A549 (cell line): ENCODE measurements around the gene CELF2. TPM values are rescaled to one million over a fixed set of nuclear protein-coding genes. Genes with fewer than 3 reads are reported as not detected.

Experiments
- ATAC-seq, 2 experiments: fragments of 200-7000 bp in 1 of 2; fragments of >200 bp in 1 of 2; cut with Nextera tagmentation in 1 of 2; cut with Tn5 transposase in 1 of 2; 3 replicates each; pipeline versions ENCODE4 v1.8.0 to v1.9.1; 2018 to 2020; ENCODE audit warnings: mild to moderate bottlenecking in 1 of 2, moderate library complexity in 1 of 2
- CTCF ChIA-PET: fragments of 300-600 bp; sonication (Branson Sonifier 250); formaldehyde crosslinking; extraction: SDS; loops from one replicate; lab custom pipeline; 2021; ENCODE audit warnings: antibody characterized with exemption, inconsistent platforms; lab: Yijun Ruan, JAX
- POLR2A ChIA-PET: fragments of 350-600 bp; formaldehyde crosslinking; extraction: SDS; loops from one replicate; lab custom pipeline; 2021; ENCODE audit warnings: antibody characterized with exemption, inconsistent platforms; lab: Yijun Ruan, JAX
- DNase-seq, 2 experiments: peaks; one replicate each; pipeline versions ENCODE4 v3.0.0 to v3.0.0-alpha.2; 2011 to 2016; ENCODE audit warnings: low read depth in 1 of 2, low spot score in 1 of 2
- FAIRE-seq: peaks from 2 replicates; lab custom pipeline; 2011; peaks lifted over from hg19 to GRCh38; lab: Jason Lieb, UNC
- H3K27ac ChIP-seq, 2 experiments: fragments of >200 bp; sonication (Bioruptor Twin); formaldehyde crosslinking; 3 replicates each; pipeline ENCODE4 v1.5.1; 2016 to 2017
- H3K4me1 ChIP-seq: fragments of >200 bp; sonication (Bioruptor Twin); formaldehyde crosslinking; 3 replicates; pipeline ENCODE4 v1.6.1; 2016
- H3K4me2 ChIP-seq: fragments of >200 bp; sonication (Bioruptor Twin); formaldehyde crosslinking; 3 replicates; pipeline ENCODE4 v1.6.1; 2016
- H3K4me3 ChIP-seq: fragments of >200 bp; sonication (Bioruptor Twin); formaldehyde crosslinking; 3 replicates; pipeline ENCODE4 v1.5.1; 2016
- H3K9me3 ChIP-seq: fragments of >200 bp; sonication (Bioruptor Twin); formaldehyde crosslinking; 3 replicates; pipeline ENCODE4 v1.6.1; 2016
- CEBPB ChIP-seq, 2 experiments: fragments of >200 bp in 1 of 2; sonication (Bioruptor Twin) in 1 of 2; formaldehyde crosslinking in 1 of 2; IDR thresholded peaks; 2 replicates each; pipeline ENCODE4 v1.6.1; 2012 to 2016
- EHF ChIP-seq: fragments of 250-450 bp; sonication (Bioruptor Pico); IDR thresholded peaks from 2 replicates; pipeline ENCODE4 v1.5.0; 2020; ENCODE audit warnings: mild to moderate bottlenecking
- EHMT2 ChIP-seq: fragments of 200-600 bp; sonication (generic); IDR thresholded peaks from 2 replicates; pipeline ENCODE4 v1.6.1; 2016; ENCODE audit warnings: antibody characterized with exemption, low read depth, mild to moderate bottlenecking, moderate library complexity
- EP300 ChIP-seq, 2 experiments: fragments of >200 bp; sonication (Bioruptor Twin); formaldehyde crosslinking; IDR thresholded peaks; 2 replicates in 1 of 2; 3 replicates in 1 of 2; pipeline ENCODE4 v1.6.1; 2016 to 2017
- FOXS1 ChIP-seq: fragments of 250-450 bp; sonication (Bioruptor Pico); IDR thresholded peaks from 2 replicates; pipeline ENCODE4 v1.5.0; 2020; ENCODE audit warnings: mild to moderate bottlenecking, moderate library complexity
- HDAC2 ChIP-seq: fragments of 200-600 bp; sonication (generic); IDR thresholded peaks from 2 replicates; pipeline ENCODE4 v1.6.1; 2016
- HOXB13 ChIP-seq: fragments of 250-450 bp; sonication (Bioruptor Pico); IDR thresholded peaks from 2 replicates; pipeline ENCODE4 v1.5.0; 2020; ENCODE audit warnings: low read depth, mild to moderate bottlenecking, moderate library complexity
- MYC ChIP-seq: IDR thresholded peaks from 2 replicates; pipeline ENCODE4 v1.6.1; 2012; ENCODE audit warnings: mild to moderate bottlenecking, inconsistent platforms, low read length, improper control_type of control experiment, borderline replicate concordance
- NFE2L2 ChIP-seq: fragments of 150-350 bp; conservative IDR thresholded peaks from 2 replicates; pipeline ENCODE4 v1.6.1; 2014; ENCODE audit warnings: low read length
- PHF8 ChIP-seq: fragments of 200-600 bp; sonication (generic); IDR thresholded peaks from 2 replicates; pipeline ENCODE4 v1.6.1; 2016; ENCODE audit warnings: low read depth, mild to moderate bottlenecking, antibody characterized with exemption, moderate library complexity, borderline replicate concordance
- RFX5 ChIP-seq: fragments of 450-650 bp; IDR thresholded peaks from 2 replicates; pipeline ENCODE4 v1.7.1; 2014; ENCODE audit warnings: antibody characterized with exemption, mild to moderate bottlenecking, moderate library complexity
- SMC3 ChIP-seq: fragments of >200 bp; sonication (Bioruptor Twin); formaldehyde crosslinking; IDR thresholded peaks from 3 replicates; pipeline ENCODE4 v1.6.1; 2018; ENCODE audit warnings: inconsistent platforms
- ZC3H11A ChIP-seq: fragments of 450-650 bp; IDR thresholded peaks from 2 replicates; pipeline ENCODE4 v1.6.1; 2014; ENCODE audit warnings: antibody characterized with exemption, mild to moderate bottlenecking
- ZSCAN20 ChIP-seq: fragments of 250-450 bp; sonication (Bioruptor Pico); IDR thresholded peaks from 2 replicates; pipeline ENCODE4 v1.8.0; 2022; ENCODE audit warnings: mild to moderate bottlenecking, moderate library complexity
- WGBS: methylation state at CpG from one replicate; pipeline ENCODE4 v1.1.6; 2017; ENCODE audit errors: missing lambda C conversion rate; 5-methylcytosine and 5-hydroxymethylcytosine counted together
- polyA plus RNA-seq, 4 experiments: library from polyadenylated mRNA; depleted of rRNA in 3 of 4; stranded (reverse); fragments of >200 nt; fragmentation: RNase III in 1 of 4; extraction: RNeasy Plus Mini Kit Qiagen cat#74134 plus additional on column Dnase treatment in 1 of 4; gene quantifications; 2 replicates in 3 of 4; 3 replicates in 1 of 4; pipeline ENCODE4 v1.2.3, GENCODE V29; 2011 to 2017
- TF ChIP-seq, protein P1 (sequence below): fragments of >200 bp; sonication (Bioruptor Twin); formaldehyde crosslinking; IDR thresholded peaks from 3 replicates; pipeline ENCODE4 v1.6.1; 2016
- TF ChIP-seq, protein P2 (sequence below): fragments of >200 bp; sonication (Bioruptor Twin); formaldehyde crosslinking; IDR thresholded peaks from 3 replicates; pipeline ENCODE4 v1.5.1; 2016
- TF ChIP-seq, protein P3 (sequence below): IDR thresholded peaks from 2 replicates; pipeline ENCODE4 v1.6.1; 2012; ENCODE audit warnings: low read depth, borderline replicate concordance
- TF ChIP-seq, protein P4 (sequence below): fragments of 250-450 bp; sonication (Bioruptor Pico); IDR thresholded peaks from 2 replicates; pipeline ENCODE4 v1.5.0; 2021; ENCODE audit warnings: mild to moderate bottlenecking, moderate library complexity, borderline replicate concordance
- TF ChIP-seq, protein P5 (sequence below): fragments of 450-650 bp; IDR thresholded peaks from 2 replicates; pipeline ENCODE4 v1.6.1; 2014; ENCODE audit warnings: antibody characterized with exemption

Gene CELF2
- polyA plus RNA-seq, 2 of the 4 experiments (the other 2 are of a cell fraction), result 0.01 to 0.03 TPM

DNA sequence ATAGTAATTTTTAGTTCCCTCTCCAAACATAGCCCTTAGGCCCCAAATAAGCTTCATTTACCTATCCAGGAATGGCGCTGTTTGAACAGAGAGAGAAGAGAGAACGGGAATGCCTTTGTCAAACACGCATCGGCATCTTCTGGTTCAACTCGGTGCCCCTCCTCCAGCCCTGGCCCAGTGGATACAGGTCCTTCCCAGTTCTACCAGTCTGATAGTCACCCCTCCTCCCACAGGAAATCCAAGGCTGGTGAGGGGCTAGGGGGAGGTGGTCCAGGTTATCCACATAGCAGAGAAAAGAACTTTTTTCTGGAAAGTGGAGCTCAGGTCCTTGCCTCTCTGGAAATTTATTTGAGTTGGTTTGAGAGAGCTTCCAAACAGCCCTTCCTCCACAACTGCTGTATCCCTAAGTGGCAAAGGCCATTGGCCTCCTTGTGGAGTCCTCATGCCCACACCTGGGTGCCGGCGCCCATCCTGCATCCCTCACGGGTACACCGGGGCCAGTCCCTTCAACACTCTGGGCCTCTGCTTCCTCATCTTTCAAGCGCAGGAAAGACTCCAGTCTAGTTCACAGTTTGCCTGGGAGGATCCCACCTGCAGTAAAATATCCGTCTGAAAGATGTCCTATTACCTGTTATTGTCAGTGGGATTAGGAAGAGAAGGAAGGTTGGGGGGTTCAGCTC, 287.4 kb downstream of the CELF2 start (continued):
- TF ChIP-seq, protein P1, sequence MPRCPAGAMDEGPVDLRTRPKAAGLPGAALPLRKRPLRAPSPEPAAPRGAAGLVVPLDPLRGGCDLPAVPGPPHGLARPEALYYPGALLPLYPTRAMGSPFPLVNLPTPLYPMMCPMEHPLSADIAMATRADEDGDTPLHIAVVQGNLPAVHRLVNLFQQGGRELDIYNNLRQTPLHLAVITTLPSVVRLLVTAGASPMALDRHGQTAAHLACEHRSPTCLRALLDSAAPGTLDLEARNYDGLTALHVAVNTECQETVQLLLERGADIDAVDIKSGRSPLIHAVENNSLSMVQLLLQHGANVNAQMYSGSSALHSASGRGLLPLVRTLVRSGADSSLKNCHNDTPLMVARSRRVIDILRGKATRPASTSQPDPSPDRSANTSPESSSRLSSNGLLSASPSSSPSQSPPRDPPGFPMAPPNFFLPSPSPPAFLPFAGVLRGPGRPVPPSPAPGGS, result no peak
- TF ChIP-seq RFX5, result no peak
- TF ChIP-seq MYC, result no peak
- TF ChIP-seq ZC3H11A, result no peak

DNA sequence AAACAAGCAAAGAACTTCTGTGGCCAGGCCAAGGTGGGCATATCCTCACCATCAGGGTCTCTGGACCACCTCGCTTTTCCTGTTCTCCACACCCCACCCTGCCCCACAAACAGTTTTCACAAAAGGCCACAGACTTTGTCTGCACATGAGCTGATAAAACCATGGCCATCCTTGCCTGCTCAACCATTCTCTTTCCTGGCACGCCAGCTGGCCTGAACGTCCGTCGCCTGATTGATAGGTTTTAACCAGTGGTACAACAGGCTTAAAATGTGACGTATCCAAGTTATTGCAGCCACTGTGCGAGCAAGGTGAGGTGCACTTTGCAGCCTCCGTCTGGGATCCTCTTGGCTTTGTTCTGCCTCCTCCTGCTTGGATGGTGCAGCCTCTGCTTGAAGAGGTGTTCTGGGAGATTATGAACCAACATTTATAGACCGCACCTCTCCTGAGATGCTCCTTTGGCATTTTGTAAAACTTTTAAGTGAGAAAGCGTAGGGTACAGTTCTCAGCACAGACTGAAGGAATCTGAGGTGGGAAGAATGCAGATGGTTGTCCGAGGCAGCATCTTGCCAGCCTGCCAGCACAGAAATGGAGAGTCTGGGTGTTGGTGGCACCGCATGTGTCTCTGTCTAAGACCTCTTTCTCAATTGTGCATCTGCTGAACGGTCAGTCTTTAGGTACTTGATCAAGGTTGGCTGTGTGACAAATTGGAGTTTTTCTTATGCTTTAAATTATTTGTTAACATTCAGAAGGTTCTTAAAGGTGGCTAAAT, 288.3 kb downstream of the CELF2 start:
- TF ChIP-seq CEBPB (IDR thresholded peaks at IDR 0.05), result no peak
- TF ChIP-seq, protein P2, sequence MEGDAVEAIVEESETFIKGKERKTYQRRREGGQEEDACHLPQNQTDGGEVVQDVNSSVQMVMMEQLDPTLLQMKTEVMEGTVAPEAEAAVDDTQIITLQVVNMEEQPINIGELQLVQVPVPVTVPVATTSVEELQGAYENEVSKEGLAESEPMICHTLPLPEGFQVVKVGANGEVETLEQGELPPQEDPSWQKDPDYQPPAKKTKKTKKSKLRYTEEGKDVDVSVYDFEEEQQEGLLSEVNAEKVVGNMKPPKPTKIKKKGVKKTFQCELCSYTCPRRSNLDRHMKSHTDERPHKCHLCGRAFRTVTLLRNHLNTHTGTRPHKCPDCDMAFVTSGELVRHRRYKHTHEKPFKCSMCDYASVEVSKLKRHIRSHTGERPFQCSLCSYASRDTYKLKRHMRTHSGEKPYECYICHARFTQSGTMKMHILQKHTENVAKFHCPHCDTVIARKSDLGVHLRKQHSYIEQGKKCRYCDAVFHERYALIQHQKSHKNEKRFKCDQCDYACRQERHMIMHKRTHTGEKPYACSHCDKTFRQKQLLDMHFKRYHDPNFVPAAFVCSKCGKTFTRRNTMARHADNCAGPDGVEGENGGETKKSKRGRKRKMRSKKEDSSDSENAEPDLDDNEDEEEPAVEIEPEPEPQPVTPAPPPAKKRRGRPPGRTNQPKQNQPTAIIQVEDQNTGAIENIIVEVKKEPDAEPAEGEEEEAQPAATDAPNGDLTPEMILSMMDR, result no peak
- TF ChIP-seq, protein P3, sequence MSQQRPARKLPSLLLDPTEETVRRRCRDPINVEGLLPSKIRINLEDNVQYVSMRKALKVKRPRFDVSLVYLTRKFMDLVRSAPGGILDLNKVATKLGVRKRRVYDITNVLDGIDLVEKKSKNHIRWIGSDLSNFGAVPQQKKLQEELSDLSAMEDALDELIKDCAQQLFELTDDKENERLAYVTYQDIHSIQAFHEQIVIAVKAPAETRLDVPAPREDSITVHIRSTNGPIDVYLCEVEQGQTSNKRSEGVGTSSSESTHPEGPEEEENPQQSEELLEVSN, result no peak
- no peak for TF ChIP-seq EHMT2
- no peak for TF ChIP-seq HDAC2
- no peak for TF ChIP-seq MYC
- TF ChIP-seq NFE2L2, result no peak
- ChIA-PET POLR2A (no interaction called here), CTCF (interaction anchor here (1.1 to 1.4 kb wide), 2 partner anchors 9 to 14 kb away, joined by 3 to 4 read pairs; no protein-coding TSS in a partner anchor)
- DNase-seq (no peak), ATAC-seq (no peak), FAIRE-seq (no peak)
- H3K4me3 ChIP-seq, result no peak overlapping the region
- no peak overlapping the region for H3K27ac ChIP-seq
- H3K9me3 ChIP-seq, result 0 out of 3 replicates have a peak, but pooled peaks cover 2% of the 10 kb centered on the region
- no peaks in the 10 kb centered on the region for H3K4me1 ChIP-seq
- 19% methylated on average over 13 of the region's 13 CpGs for WGBS
- no peak overlapping the region for H3K4me2 ChIP-seq

DNA sequence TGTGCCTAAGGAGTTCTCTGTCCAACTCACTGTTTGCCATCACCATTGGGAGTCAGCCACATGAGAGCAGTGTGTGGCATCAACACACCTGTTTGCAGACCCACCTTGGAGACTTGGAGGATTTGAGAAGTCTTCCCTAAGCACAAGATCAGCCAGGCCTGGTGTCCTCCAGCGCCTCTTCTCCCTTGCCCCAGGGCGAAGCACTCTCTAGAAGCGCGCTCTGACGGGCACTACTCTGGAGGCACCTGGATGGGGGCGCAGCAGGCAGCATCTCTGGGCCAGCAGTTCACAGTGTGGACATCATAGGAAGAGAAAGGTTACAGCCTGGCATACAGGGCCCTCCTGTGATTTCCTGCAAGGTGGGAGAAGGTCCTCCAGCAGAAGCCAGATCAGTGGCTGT, 289.3 kb downstream of the CELF2 start:
- ChIA-PET POLR2A (no interaction called here), CTCF (no interaction called here)
- FAIRE-seq, result no peak
- H3K4me3 ChIP-seq, result no peak overlapping the region
- no peak for TF ChIP-seq EP300 (IDR thresholded peaks at IDR 0.05)
- no peak for TF ChIP-seq ZSCAN20 (CRISPR knock-in tag)
- TF ChIP-seq, protein P4, sequence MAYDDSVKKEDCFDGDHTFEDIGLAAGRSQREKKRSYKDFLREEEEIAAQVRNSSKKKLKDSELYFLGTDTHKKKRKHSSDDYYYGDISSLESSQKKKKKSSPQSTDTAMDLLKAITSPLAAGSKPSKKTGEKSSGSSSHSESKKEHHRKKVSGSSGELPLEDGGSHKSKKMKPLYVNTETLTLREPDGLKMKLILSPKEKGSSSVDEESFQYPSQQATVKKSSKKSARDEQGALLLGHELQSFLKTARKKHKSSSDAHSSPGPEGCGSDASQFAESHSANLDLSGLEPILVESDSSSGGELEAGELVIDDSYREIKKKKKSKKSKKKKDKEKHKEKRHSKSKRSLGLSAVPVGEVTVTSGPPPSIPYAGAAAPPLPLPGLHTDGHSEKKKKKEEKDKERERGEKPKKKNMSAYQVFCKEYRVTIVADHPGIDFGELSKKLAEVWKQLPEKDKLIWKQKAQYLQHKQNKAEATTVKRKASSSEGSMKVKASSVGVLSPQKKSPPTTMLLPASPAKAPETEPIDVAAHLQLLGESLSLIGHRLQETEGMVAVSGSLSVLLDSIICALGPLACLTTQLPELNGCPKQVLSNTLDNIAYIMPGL, result no peak
- TF ChIP-seq SMC3, result no peak
- TF ChIP-seq, protein P5, sequence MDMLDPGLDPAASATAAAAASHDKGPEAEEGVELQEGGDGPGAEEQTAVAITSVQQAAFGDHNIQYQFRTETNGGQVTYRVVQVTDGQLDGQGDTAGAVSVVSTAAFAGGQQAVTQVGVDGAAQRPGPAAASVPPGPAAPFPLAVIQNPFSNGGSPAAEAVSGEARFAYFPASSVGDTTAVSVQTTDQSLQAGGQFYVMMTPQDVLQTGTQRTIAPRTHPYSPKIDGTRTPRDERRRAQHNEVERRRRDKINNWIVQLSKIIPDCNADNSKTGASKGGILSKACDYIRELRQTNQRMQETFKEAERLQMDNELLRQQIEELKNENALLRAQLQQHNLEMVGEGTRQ, result no peak
- no peak for TF ChIP-seq MYC
- no peak for TF ChIP-seq FOXS1
- TF ChIP-seq HOXB13 (CRISPR knock-in tag), result no peak
- no peak for TF ChIP-seq EHF
- TF ChIP-seq, protein P1, result no peak
- no peak for TF ChIP-seq PHF8
- no peak for ATAC-seq
- no peaks in the 10 kb centered on the region for H3K4me1 ChIP-seq
- no peak overlapping the region for H3K4me2 ChIP-seq
- DNase-seq, result no peak
- WGBS, result 27% methylated on average over 3 of the region's 6 CpGs
- H3K27ac ChIP-seq, result no peak overlapping the region
- H3K9me3 ChIP-seq, result 0 out of 3 replicates have a peak, but pooled peaks cover 2% of the 10 kb centered on the region
